K562 (cell line): ENCODE data around the gene PCBP2. TPM values are rescaled to one million over a fixed set of nuclear protein-coding genes. Genes with fewer than 3 reads are reported as not detected.
"Not testable (repeated sequence)": the region's sequence is repeated elsewhere in the genome, so short reads cannot be mapped to it uniquely, and the experiment has no call there.

Source experiments
- ATAC-seq: fragments of 200-7000 bp; cut with Tn5 transposase; 3 replicates; pipeline ENCODE4 v1.9.1; 2020; ENCODE audit warnings: moderate library complexity
- BruUV-seq: library from RNA; stranded (reverse); fragments of 400-500 nt; replicated peaks from 2 replicates; lab custom pipeline; 2021; lab: Mats Ljungman, UMichigan
- CTCF ChIA-PET: fragments of 300-600 bp; formaldehyde crosslinking; extraction: SDS; loops from one replicate; lab custom pipeline; 2021; ENCODE audit warnings: low intra/inter-chr PET ratio; lab: Yijun Ruan, JAX
- POLR2A ChIA-PET: fragments of 300-600, 350-650 bp; sonication (Branson Sonifier 250); formaldehyde crosslinking; extraction: SDS; loops from one replicate; lab custom pipeline; 2021; ENCODE audit warnings: antibody characterized with exemption, inconsistent platforms; lab: Yijun Ruan, JAX
- DNase-seq, 4 experiments: peaks; one replicate each; pipeline versions ENCODE4 v3.0.0 to v3.0.0-alpha.2; 2011 to 2018; ENCODE audit warnings: low spot score in 3 of 4, mixed read lengths in 3 of 4; ENCODE audit errors: extremely low read depth in 1 of 4
- FAIRE-seq: peaks from 2 replicates; lab custom pipeline; 2011; peaks lifted over from hg19 to GRCh38; lab: Jason Lieb, UNC
- H2AFZ ChIP-seq: 2 replicates; pipeline ENCODE4 v1.6.0; 2011; ENCODE audit warnings: low read depth, low read length, control low read depth, inconsistent platforms
- H3K27ac ChIP-seq: fragments of 200-600 bp; 3 replicates; pipeline ENCODE4 v1.8.0; 2011; ENCODE audit warnings: low read depth, mild to moderate bottlenecking, control low read depth, inconsistent platforms, low read length, moderate library complexity, mixed read lengths; ENCODE audit errors: extremely low read depth
- H3K27me3 ChIP-seq, 2 experiments: fragments of 300-600 bp in 1 of 2; 2 replicates in 1 of 2; 3 replicates in 1 of 2; pipeline versions ENCODE4 v1.6.0 to v1.8.0; 2011; ENCODE audit warnings: inconsistent platforms in 2 of 2, low read length in 2 of 2, mild to moderate bottlenecking in 1 of 2, mixed read lengths in 1 of 2, moderate library complexity in 1 of 2; ENCODE audit not compliant: control insufficient read depth in 2 of 2, insufficient read depth in 2 of 2
- H3K36me3 ChIP-seq: fragments of 300-600 bp; 3 replicates; pipeline ENCODE4 v1.8.0; 2011; ENCODE audit warnings: mild to moderate bottlenecking, low read length, inconsistent platforms; ENCODE audit not compliant: control insufficient read depth, insufficient read depth
- H3K4me1 ChIP-seq, 2 experiments: fragments of 200-600 bp in 1 of 2; replicated peaks in 1 of 2; 2 replicates in 1 of 2; 3 replicates in 1 of 2; pipeline versions ENCODE4 v1.5.1 to v1.8.0; 2011; ENCODE audit warnings: inconsistent platforms in 2 of 2, low read length in 2 of 2, mild to moderate bottlenecking in 1 of 2, mixed read lengths in 1 of 2, moderate library complexity in 1 of 2; ENCODE audit not compliant: control insufficient read depth in 2 of 2, insufficient read depth in 2 of 2
- H3K4me2 ChIP-seq: 2 replicates; pipeline ENCODE4 v1.6.1; 2011; ENCODE audit warnings: low read length, control low read depth, inconsistent platforms, mixed read lengths; ENCODE audit not compliant: insufficient read depth
- H3K4me3 ChIP-seq: fragments of 200-600 bp; sonication (generic), shearing (Covaris generic); 2 replicates; pipeline ENCODE4 v1.5.1; 2016; ENCODE audit warnings: control low read depth, inconsistent platforms
- H3K79me2 ChIP-seq: fragments of 200-600 bp; 3 replicates; pipeline ENCODE4 v1.8.0; 2011; ENCODE audit warnings: low read length, inconsistent platforms; ENCODE audit not compliant: control insufficient read depth, insufficient read depth
- H3K9ac ChIP-seq, 2 experiments: 2 replicates each; pipeline versions ENCODE4 v1.6.0 to v1.6.1; 2011; ENCODE audit warnings: low read depth in 2 of 2, low read length in 2 of 2, control low read depth in 1 of 2, inconsistent platforms in 1 of 2, mild to moderate bottlenecking in 1 of 2, mixed read lengths in 1 of 2; ENCODE audit not compliant: insufficient read depth in 1 of 2
- H3K9me1 ChIP-seq: one replicate; pipeline ENCODE4 v1.6.0; 2011; ENCODE audit warnings: inconsistent platforms, mild to moderate bottlenecking, low read length, moderate library complexity; ENCODE audit not compliant: control insufficient read depth, insufficient read depth
- H3K9me3 ChIP-seq: replicated peaks from 2 replicates; pipeline ENCODE4 v1.5.1; 2011; ENCODE audit warnings: low read depth, low read length, inconsistent platforms; ENCODE audit not compliant: control insufficient read depth, insufficient read depth
- H4K20me1 ChIP-seq: replicated peaks from 2 replicates; pipeline ENCODE4 v1.6.1; 2011; ENCODE audit warnings: low read length, inconsistent platforms, mixed read lengths; ENCODE audit not compliant: control insufficient read depth, insufficient read depth
- BDP1 ChIP-seq: IDR thresholded peaks from 3 replicates; pipeline ENCODE4 v1.6.1; 2011; ENCODE audit not compliant: insufficient read length, insufficient read depth
- BRF2 ChIP-seq: IDR thresholded peaks from 3 replicates; pipeline ENCODE4 v1.6.1; 2011; ENCODE audit warnings: borderline replicate concordance, mild to moderate bottlenecking; ENCODE audit not compliant: insufficient read length, insufficient read depth
- CTCF ChIP-seq, 3 experiments: IDR thresholded peaks in 2 of 3; conservative IDR thresholded peaks in 1 of 3; 2 replicates each; pipeline ENCODE4 v1.5.1; 2011 to 2012; ENCODE audit warnings: low read length in 3 of 3, mild to moderate bottlenecking in 3 of 3, control low read depth in 2 of 3, improper control_type of control experiment in 1 of 3, inconsistent platforms in 1 of 3, low read depth in 1 of 3, mixed read lengths in 1 of 3, moderate library complexity in 1 of 3; ENCODE audit not compliant: insufficient read depth in 2 of 3
- EWSR1 ChIP-seq: fragments of 450-650 bp; IDR thresholded peaks from 2 replicates; pipeline ENCODE4 v1.6.1; 2018; ENCODE audit warnings: borderline replicate concordance, mild to moderate bottlenecking, low read depth, moderate library complexity; ENCODE audit not compliant: partially characterized antibody
- FOS ChIP-seq: IDR thresholded peaks from 3 replicates; pipeline ENCODE4 v1.6.1; 2011; ENCODE audit not compliant: insufficient read length; ENCODE audit errors: extremely low read depth
- FOXP1 ChIP-seq: sonication (generic); formaldehyde crosslinking; IDR thresholded peaks from 2 replicates; pipeline ENCODE4 v1.8.0; 2022; ENCODE audit warnings: mild to moderate bottlenecking, missing genetic modification reagents
- HMG20A ChIP-seq: fragments of 450-650 bp; formaldehyde crosslinking; conservative IDR thresholded peaks from 2 replicates; pipeline ENCODE4 v1.4.0; 2020; ENCODE audit warnings: mild to moderate bottlenecking, mixed read lengths
- MTA3 ChIP-seq: fragments of 450-650 bp; formaldehyde crosslinking; IDR thresholded peaks from 2 replicates; pipeline ENCODE4 v1.6.1; 2017; ENCODE audit warnings: mild to moderate bottlenecking, borderline replicate concordance
- PCBP1 ChIP-seq: fragments of 200-400 bp; formaldehyde crosslinking; IDR thresholded peaks from 2 replicates; pipeline ENCODE4 v1.6.1; 2018; ENCODE audit warnings: mild to moderate bottlenecking, low read depth, low read length; ENCODE audit not compliant: poor library complexity, severe bottlenecking
- RUNX1 ChIP-seq: sonication (generic); IDR thresholded peaks from 2 replicates; pipeline ENCODE4 v1.6.1; 2016; ENCODE audit warnings: antibody characterized with exemption, low read depth
- SMAD3 ChIP-seq: fragments of 450-650 bp; formaldehyde crosslinking; conservative IDR thresholded peaks from 2 replicates; pipeline ENCODE4 v1.4.0; 2020; ENCODE audit warnings: mild to moderate bottlenecking
- ZFX ChIP-seq: sonication (generic); formaldehyde crosslinking; IDR thresholded peaks from 2 replicates; pipeline ENCODE4 v1.8.0; 2022; ENCODE audit warnings: mild to moderate bottlenecking, missing genetic modification reagents, moderate library complexity
- ZNF197 ChIP-seq: fragments of 200-800 bp; sonication (Bioruptor generic); IDR thresholded peaks from 2 replicates; pipeline ENCODE4 v1.6.1; 2016; ENCODE audit warnings: low read depth, missing genetic modification characterization, missing compliant biosample characterization
- WGBS: fragments of 100-300 bp; shearing (Covaris generic); methylation state at CpG from one replicate; pipeline ENCODE4 v1.1.6; 2016; ENCODE audit warnings: low coverage, mixed read lengths; ENCODE audit not compliant: insufficient coverage; ENCODE audit errors: missing lambda C conversion rate; 5-methylcytosine and 5-hydroxymethylcytosine counted together
- in situ Hi-C: fragments of 300-500 bp; cut with MboI; formaldehyde crosslinking; loops from 4 replicates; pipeline ENCODE4 v1.15.0; 2018; ENCODE audit warnings: inconsistent platforms, mixed read lengths
- intact Hi-C: fragments of 100-400 bp; cut with micrococcal nuclease; formaldehyde crosslinking; loops from 2 replicates; pipeline ENCODE4 v1.14.2; 2022
- polyA plus RNA-seq, 8 experiments: library from polyadenylated mRNA; depleted of rRNA in 4 of 8; stranded (reverse) in 5 of 8; unstranded in 3 of 8; fragments of >200 nt; fragmentation: Nextera tagmentation in 2 of 8; fragmentation: Illumina TruSeq in 1 of 8; extraction: Ambion mirVana in 2 of 8; extraction: Trizol in 1 of 8; gene quantifications; 2 replicates each; pipeline versions ENCODE4 v1.2.1 to v1.2.3, GENCODE V29; 2011 to 2014; ENCODE audit warnings: inconsistent platforms in 1 of 8, missing spikeins in 1 of 8
- total RNA-seq, 7 experiments: library from RNA; depleted of rRNA in 6 of 7; stranded (reverse); fragments of >200 nt in 6 of 7; fragmentation: Illumina TruSeq in 2 of 7; extraction: Trizol in 2 of 7; gene quantifications; 2 replicates each; pipeline versions ENCODE4 v1.2.1 to v1.2.3, GENCODE V29; 2011 to 2021; ENCODE audit warnings: low replicate concordance in 1 of 7

PCBP2 gene
- total and polyA plus RNA-seq, 9 of the 15 experiments (the other 6 are each of a cell fraction or from before 2014, with no cell fraction given), result 137 to 831 (median 328) TPM

GRCh38 chr12:53431187-53431586, 20.7 kb upstream of the PCBP2 start:
- 52% methylated on average over 7 of the region's 7 CpGs for WGBS
- no peak for FAIRE-seq
- no peak overlapping the region for H3K4me2 ChIP-seq

GRCh38 chr12:53435326-53435725, 16.6 kb upstream of the PCBP2 start:
- Histone ChIP-seq H3K4me1 (peaks cover 4 to 20% of the 10 kb centered on the region in 2 experiments; a peak in 3 of 5 replicates), H3K36me3 (peaks cover 13% of the 10 kb centered on the region; the same call in 1 of the 3 replicates)
- FAIRE-seq, H3K9me3 ChIP-seq, H3K27me3 ChIP-seq, H3K4me2 ChIP-seq, BruUV-seq, H3K9me1 ChIP-seq, H3K27ac ChIP-seq, intact Hi-C loops, H3K79me2 ChIP-seq, H2AFZ ChIP-seq, DNase-seq, ATAC-seq, H3K4me3 ChIP-seq, H4K20me1 ChIP-seq, H3K9ac ChIP-seq, in situ Hi-C loops: not testable (repeated sequence)
- CTCF ChIA-PET, result interaction anchor here (0.7 kb wide), 1 partner anchor 159 kb away, joined by 3 read pairs; no protein-coding TSS in a partner anchor
- 86% methylated on average over 9 of the region's 9 CpGs for WGBS
- POLR2A ChIA-PET, result interaction anchor here (0.8 to 2.0 kb wide), 2 partner anchors 9 to 269 kb away, joined by 3 to 5 read pairs; no protein-coding TSS in a partner anchor

More at GRCh38 chr12:53431187-53431586, 20.7 kb upstream of the PCBP2 start:
- intact Hi-C loops (no loop called here), in situ Hi-C loops (no loop called here)
- TF ChIP-seq PCBP1, result no peak
- TF ChIP-seq EWSR1, result no peak
- no peak for TF ChIP-seq BRF2
- no peak for TF ChIP-seq ZFX
- no peak for TF ChIP-seq MTA3
- TF ChIP-seq BDP1, result no peak
- TF ChIP-seq CTCF (IDR thresholded peaks at IDR 0.05 in 2 of 3, conservative IDR thresholded peaks at IDR 0.05 in 1 of 3; ENCODE audit: insufficient read depth in 2 of 3, low read depth in 1 of 3, low read length in 3 of 3), result no peak
- TF ChIP-seq FOXP1 (CRISPR knock-in tag), result no peak
- no peak for TF ChIP-seq ZNF197 (CRISPR knock-in tag)
- TF ChIP-seq SMAD3, result no peak
- TF ChIP-seq RUNX1, result no peak
- no peak for TF ChIP-seq FOS
- TF ChIP-seq HMG20A (CRISPR knock-in tag), result no peak
- no peak for ATAC-seq
- peaks cover 3 to 9% of the 10 kb centered on the region in 2 experiments; a peak in 4 of 5 replicates for H3K4me1 ChIP-seq
- peaks cover 36% of the 10 kb centered on the region; the same call in 2 of the 3 replicates for H3K36me3 ChIP-seq
- POLR2A ChIA-PET, result interaction anchor here (0.5 to 1.0 kb wide), 3 partner anchors 10 to 59 kb away, joined by 3 to 4 read pairs (median 4); partner anchors contain the start of gene PRR13
- H3K9me3 ChIP-seq, result no peaks in the 10 kb centered on the region
- no peak for DNase-seq
- H3K27ac ChIP-seq, result no peak overlapping the region
- no peak overlapping the region for H3K4me3 ChIP-seq
- CTCF ChIA-PET, result no interaction called here
- no peak overlapping the region for H2AFZ ChIP-seq
- H4K20me1 ChIP-seq, result no peaks in the 10 kb centered on the region
- BruUV-seq, result no TSS peak
- H3K9ac ChIP-seq, result 0 out of 4 replicates have a peak overlapping the region, but pooled peaks of 1 of the 2 experiments have one; percentile 55
- no peaks in the 10 kb centered on the region for H3K9me1 ChIP-seq
- H3K79me2 ChIP-seq, result peaks cover 1% of the 10 kb centered on the region; the same call in 2 of the 3 replicates
- no peaks in the 10 kb centered on the region for H3K27me3 ChIP-seq
